Mucosa of stomach (tissue), 1 donor: ENCODE measurements around the gene VAV3.

Experiments
- H3K27me3 ChIP-seq: one replicate; pipeline ENCODE4 v1.7.0; 2013; ENCODE audit warnings: mild to moderate bottlenecking, low read length; ENCODE audit not compliant: control insufficient read depth, insufficient read depth
- H3K36me3 ChIP-seq: one replicate; pipeline ENCODE4 v1.7.0; 2013; ENCODE audit warnings: low read length; ENCODE audit not compliant: control insufficient read depth, insufficient read depth
- H3K4me1 ChIP-seq: one replicate; pipeline ENCODE4 v1.7.0; 2013; ENCODE audit warnings: mild to moderate bottlenecking, low read length; ENCODE audit not compliant: control insufficient read depth, insufficient read depth
- H3K4me3 ChIP-seq: one replicate; pipeline ENCODE4 v1.7.0; 2013; ENCODE audit warnings: low read length
- H3K9ac ChIP-seq: one replicate; pipeline ENCODE4 v1.7.0; 2013; ENCODE audit warnings: mild to moderate bottlenecking, low read length, moderate library complexity
- H3K9me3 ChIP-seq: one replicate; pipeline ENCODE4 v1.7.0; 2013; ENCODE audit warnings: mild to moderate bottlenecking, low read length, moderate library complexity; ENCODE audit not compliant: control insufficient read depth
- donor health status: Pancreatic carcinoma.

VAV3 gene

DNA sequence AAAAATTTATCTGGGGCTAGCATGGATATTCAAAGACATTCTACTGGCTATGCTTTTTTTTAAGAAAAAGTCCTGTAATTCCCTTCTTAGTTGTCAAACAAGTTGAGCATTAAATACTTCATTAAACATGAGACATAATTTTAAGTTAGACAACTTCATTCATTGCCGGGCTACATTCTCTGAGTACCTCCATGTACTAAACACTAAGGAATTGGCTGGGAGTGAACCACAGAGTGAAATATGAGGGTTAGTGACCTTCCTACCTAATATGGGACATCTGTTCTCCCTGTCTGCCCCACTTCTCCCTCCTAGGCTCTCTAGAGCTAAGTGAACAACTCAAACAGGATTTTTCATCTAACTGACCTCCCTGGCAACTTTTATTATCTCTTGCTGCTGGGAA is 370.4 kb downstream of the VAV3 start:
- no peak overlapping the region for H3K9ac ChIP-seq
- no peaks in the 10 kb centered on the region for H3K9me3 ChIP-seq
- no peaks in the 10 kb centered on the region for H3K27me3 ChIP-seq
- no peak overlapping the region for H3K4me3 ChIP-seq
- H3K4me1 ChIP-seq, result no peaks in the 10 kb centered on the region
- no peaks in the 10 kb centered on the region for H3K36me3 ChIP-seq

DNA sequence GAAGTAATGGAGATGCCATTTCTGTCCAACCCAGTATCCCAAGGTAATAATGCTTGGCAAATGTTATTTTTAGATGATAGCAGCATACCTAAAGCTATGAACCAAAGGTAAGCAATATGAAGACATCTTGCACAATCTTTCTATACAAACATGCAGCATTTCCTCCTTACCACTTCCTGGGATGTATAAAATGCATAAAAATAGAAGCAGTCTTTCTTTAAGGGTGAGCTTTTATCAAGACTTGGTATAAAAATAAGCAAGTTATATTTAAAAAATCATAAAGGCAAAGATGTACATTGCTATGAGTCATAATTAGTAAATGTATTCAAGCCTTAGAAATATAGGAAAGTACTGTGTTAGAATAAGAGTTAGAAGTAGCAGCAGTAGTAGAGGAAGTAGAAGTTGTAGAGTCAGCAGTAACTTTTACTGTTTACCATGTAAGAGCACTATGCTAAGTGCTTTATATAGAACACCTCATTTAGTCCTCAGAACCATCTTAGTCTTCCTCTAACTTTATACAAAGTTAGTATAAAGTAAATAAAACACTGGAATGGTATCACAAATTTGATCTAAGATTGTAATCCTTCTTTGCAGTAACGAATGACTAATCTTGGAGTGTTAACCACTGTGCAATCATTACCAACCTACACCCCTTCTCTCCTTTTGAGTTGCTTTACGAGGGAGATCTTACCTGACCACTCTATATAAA is 371.3 kb downstream of the VAV3 start:
- Histone ChIP-seq H3K36me3 (no peaks in the 10 kb centered on the region), H3K4me3 (no peak overlapping the region), H3K4me1 (no peaks in the 10 kb centered on the region), H3K9me3 (no peaks in the 10 kb centered on the region), H3K9ac (no peak overlapping the region), H3K27me3 (no peaks in the 10 kb centered on the region)

DNA sequence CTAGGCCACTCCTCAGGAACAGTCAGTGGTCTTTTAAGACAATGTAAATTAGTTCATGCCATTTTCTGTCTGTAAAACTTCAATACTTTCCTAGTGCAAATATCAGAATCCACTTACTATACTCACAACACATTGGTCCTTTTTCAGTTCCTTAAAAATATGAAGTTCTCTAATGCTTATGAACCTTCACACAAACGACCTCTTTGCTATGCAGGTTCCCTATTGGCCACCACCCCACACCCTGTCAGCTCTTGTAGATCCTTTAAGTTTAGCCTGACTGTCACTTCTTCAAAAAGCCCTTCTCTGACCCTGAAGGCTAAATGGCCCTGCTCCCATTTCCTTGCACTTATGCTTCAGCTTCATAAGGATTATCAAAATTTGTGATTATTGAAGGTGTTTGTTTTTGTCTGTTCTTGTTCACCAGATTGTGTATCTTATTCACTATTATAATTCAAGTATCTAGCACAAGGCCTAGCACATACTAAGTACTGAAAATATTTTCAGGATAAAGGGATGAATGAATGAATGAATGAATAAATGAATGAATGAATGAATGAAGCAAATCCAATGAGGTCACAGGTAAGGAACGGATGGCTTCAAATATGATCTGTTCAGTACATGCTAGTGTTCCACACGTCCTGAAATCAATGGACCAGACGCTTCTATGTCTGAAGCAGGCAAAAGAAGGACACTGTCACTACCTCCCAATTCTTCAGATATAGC is 373.9 kb downstream of the VAV3 start:
- Histone ChIP-seq H3K9me3 (no peaks in the 10 kb centered on the region), H3K4me1 (no peaks in the 10 kb centered on the region), H3K36me3 (no peaks in the 10 kb centered on the region), H3K4me3 (no peak overlapping the region), H3K9ac (no peak overlapping the region), H3K27me3 (no peaks in the 10 kb centered on the region)

DNA sequence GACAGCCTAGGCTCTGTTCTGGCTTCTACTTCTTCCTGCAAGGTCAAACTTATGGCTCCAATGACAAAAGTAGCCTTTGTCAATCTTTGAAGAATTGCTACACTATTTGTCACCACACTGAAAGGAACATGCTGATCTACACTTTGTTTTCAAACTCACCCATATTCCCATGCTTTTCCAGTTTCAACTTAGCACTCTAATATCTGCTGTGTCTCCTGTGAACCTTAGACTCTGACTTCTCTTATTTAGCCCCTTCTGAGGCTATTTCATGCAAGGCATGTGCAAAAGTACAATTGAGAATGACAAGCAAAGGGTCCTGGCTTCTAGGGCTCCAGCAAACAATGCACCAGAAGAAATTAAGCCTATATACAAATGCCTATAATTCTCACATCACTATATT is 374.9 kb downstream of the VAV3 start:
- Histone ChIP-seq H3K9me3 (no peaks in the 10 kb centered on the region), H3K4me3 (no peak overlapping the region), H3K4me1 (no peaks in the 10 kb centered on the region), H3K27me3 (no peaks in the 10 kb centered on the region), H3K36me3 (no peaks in the 10 kb centered on the region), H3K9ac (no peak overlapping the region)

DNA sequence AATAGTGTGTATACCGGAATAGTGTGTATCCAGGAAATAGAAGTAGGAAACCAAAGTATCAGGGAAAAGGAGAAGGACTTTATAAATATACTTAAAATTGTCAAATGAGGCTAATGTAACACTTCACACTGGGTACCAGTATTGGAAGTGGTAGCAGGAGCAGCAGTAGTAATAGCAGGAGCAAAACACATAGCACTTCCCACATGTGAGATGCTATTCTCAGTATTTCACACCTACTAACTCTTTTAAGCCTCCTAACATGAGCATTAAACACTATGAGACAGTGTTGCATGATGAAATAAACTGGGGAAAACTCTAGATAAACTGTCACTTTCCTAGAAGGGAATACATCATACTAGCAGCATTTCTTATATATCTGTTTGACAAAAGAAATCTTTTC is 376.7 kb downstream of the VAV3 start:
- no peaks in the 10 kb centered on the region for H3K36me3 ChIP-seq
- H3K4me3 ChIP-seq, result no peak overlapping the region
- H3K27me3 ChIP-seq, result no peaks in the 10 kb centered on the region
- H3K9ac ChIP-seq, result no peak overlapping the region
- H3K9me3 ChIP-seq, result no peaks in the 10 kb centered on the region
- no peaks in the 10 kb centered on the region for H3K4me1 ChIP-seq

DNA sequence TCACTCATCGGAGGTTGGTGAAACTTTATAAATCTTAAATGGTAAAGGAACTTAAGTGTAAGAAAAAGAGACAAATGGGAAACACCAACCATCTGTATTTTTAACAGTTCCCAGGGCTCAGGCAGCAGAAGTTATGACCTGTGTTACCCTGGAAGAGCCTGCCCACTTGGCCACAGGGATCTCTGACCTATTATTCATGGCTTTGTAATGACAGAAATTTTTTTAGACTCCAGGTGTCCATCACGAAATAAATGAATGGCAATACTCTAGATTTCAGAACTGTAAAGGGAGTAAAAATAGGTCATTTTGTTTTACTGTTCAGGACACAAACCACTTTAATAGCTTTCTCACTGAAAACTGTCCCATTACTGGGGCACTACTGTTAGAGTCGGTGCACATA is 389.8 kb downstream of the VAV3 start:
- Histone ChIP-seq H3K4me3 (no peak overlapping the region), H3K9me3 (no peaks in the 10 kb centered on the region), H3K9ac (no peak overlapping the region), H3K27me3 (no peaks in the 10 kb centered on the region), H3K36me3 (no peaks in the 10 kb centered on the region), H3K4me1 (no peaks in the 10 kb centered on the region)

DNA sequence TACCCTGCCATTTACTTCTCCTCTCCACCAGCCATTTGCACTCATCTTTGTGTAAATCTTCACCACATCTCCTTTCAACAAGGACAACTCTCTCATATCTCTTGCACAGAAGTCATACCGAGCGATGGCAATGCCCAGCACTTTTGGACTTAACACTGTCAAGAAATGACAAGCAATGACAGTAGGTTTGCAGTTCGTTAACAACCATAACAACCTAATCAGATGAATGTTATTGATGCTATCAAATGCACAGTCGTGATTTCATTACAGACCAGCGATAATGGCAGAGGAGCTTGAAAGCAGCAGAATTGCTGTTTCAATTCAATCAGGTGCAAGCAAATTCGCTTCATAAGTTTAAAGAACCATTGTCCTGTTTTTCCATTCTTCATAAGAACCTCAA is 390.9 kb downstream of the VAV3 start:
- Histone ChIP-seq H3K9ac (no peak overlapping the region), H3K4me3 (no peak overlapping the region), H3K36me3 (no peaks in the 10 kb centered on the region), H3K9me3 (no peaks in the 10 kb centered on the region), H3K4me1 (no peaks in the 10 kb centered on the region), H3K27me3 (no peaks in the 10 kb centered on the region)

DNA sequence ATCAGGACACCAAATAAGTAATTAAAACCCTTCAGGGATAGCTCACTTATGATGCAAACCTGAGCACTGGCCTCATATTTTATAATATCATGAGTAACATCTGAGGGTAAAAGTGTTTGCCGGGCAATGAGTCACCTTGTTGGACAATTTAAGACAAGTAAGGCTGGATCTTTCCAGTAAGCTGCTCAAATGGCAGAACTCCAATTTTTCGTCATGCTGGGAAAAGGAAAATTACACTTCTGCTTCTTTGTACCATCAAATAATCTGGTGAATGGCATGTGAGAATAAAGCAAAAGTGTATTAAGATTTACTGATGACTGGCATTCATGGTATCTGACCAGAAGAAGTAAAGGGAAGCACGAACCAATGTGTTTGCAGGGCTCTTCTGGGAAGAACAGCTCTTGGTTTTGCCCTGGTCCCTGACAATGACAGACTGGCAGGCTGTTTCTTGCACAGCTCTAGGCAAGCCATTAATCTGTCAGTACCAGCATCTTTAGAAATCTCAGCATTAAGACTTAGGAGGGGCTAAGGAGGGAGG is 392.2 kb downstream of the VAV3 start:
- Histone ChIP-seq H3K9ac (no peak overlapping the region), H3K4me1 (no peaks in the 10 kb centered on the region), H3K27me3 (no peaks in the 10 kb centered on the region), H3K4me3 (no peak overlapping the region), H3K9me3 (no peaks in the 10 kb centered on the region), H3K36me3 (no peaks in the 10 kb centered on the region)

DNA sequence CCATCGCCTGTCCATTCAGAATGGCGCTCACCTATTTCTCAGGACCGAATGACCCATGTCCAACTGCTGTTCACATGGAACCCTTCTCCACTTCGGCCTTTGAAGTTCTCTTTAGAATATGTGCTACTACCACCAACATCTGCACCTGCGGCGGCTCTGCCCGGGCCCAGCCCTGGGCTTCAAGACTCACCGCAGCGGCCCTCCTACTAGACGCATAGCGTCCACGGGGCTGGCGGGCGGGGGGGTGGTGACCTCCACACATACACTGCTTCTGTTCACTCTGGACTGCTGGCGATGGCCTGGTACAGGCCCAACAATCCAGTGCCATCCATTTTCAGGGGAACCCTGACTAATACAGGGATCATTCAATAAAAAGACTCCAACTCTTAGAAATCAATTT is 394.2 kb downstream of the VAV3 start:
- H3K9ac ChIP-seq, result no peak overlapping the region
- H3K4me1 ChIP-seq, result no peaks in the 10 kb centered on the region
- H3K4me3 ChIP-seq, result no peak overlapping the region
- no peaks in the 10 kb centered on the region for H3K36me3 ChIP-seq
- H3K9me3 ChIP-seq, result no peaks in the 10 kb centered on the region
- no peaks in the 10 kb centered on the region for H3K27me3 ChIP-seq

DNA sequence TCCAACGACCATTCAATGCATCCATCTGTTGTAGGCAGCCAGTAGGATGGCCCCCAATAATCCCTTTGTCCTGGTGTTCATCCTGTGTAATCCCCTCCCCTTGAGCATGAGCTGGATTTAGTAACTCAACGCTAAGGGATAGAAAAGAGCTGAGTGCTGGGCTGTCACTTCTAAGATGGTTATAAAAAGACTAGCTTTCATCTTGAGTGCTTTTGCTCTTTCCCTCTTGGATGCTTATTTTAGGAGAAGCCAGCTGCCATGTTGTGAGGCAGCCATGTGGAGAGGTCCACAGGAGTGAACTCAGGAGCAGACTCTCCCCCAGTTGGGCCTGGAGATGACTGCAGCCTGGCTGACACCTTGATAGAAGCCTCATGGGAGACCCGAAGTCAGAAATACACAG is 401.5 kb downstream of the VAV3 start:
- Histone ChIP-seq H3K4me3 (no peak overlapping the region), H3K27me3 (no peaks in the 10 kb centered on the region), H3K4me1 (no peaks in the 10 kb centered on the region), H3K36me3 (no peaks in the 10 kb centered on the region), H3K9me3 (no peaks in the 10 kb centered on the region), H3K9ac (no peak overlapping the region)

DNA sequence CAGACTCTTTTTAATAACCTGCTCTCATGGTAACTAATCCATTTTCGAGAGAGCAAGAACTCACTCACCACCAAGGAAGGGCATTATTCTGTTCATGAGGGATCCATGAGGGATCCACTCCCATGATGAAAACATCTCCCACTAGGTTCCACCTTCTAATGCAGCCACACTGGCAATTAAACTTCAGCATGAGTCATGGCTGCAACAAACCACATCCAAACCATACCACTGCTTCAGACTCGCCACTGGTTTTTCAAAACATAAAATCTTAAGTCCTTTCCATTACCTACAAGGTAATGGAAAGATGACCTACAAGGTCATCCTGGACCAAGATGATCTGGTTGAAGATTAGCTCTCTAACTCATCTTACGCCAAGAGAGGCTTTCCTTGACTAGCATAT is 405.1 kb downstream of the VAV3 start:
- Histone ChIP-seq H3K9me3 (no peaks in the 10 kb centered on the region), H3K4me3 (no peak overlapping the region), H3K4me1 (no peaks in the 10 kb centered on the region), H3K9ac (no peak overlapping the region), H3K36me3 (no peaks in the 10 kb centered on the region), H3K27me3 (no peaks in the 10 kb centered on the region)

DNA sequence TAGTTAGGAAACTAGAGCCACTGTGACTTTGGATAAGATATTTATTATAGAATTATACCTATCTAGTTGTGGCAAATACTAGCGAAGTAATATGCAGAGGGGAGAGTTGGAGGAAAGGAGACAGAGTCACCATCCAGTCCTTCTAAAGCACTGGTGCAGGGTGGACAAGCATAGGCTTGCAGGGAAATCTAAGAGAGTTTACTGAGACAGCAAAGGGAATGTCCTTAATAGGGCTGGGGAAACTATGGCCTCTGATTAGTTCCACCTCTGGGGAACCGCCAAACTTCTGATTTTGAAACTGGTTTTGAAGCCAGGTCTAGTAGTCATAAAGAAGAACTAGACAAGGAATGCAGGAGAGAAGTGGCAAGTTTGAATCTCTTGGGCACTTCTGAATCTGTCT is 407.9 kb downstream of the VAV3 start:
- Histone ChIP-seq H3K4me1 (no peaks in the 10 kb centered on the region), H3K9me3 (no peaks in the 10 kb centered on the region), H3K4me3 (no peak overlapping the region), H3K9ac (no peak overlapping the region), H3K36me3 (no peaks in the 10 kb centered on the region), H3K27me3 (no peaks in the 10 kb centered on the region)
